Esophagus muscularis mucosa (tissue), 4 donors: Measurements from ENCODE around the gene CCDC187. TPM values are rescaled to one million over a fixed set of nuclear protein-coding genes. Genes with fewer than 3 reads are reported as not detected.
"Not testable (repeated sequence)": the region's sequence is repeated elsewhere in the genome, so short reads cannot be mapped to it uniquely, and the experiment has no call there.

Experiments
- DNase-seq: peaks from one replicate; pipeline ENCODE4 v3.0.0-alpha.2; 2017; ENCODE audit errors: extremely low spot score
- H3K27ac ChIP-seq, 4 donors: fragments of 200-600 bp; sonication (generic); replicated peaks in 1 of 4; 1 replicate in 3 of 4; 2 replicates in 1 of 4; pipeline ENCODE4 v1.5.1; 2016 to 2019; ENCODE audit warnings: mild to moderate bottlenecking in 1 of 4
- H3K27me3 ChIP-seq, 4 donors: fragments of 200-600 bp; sonication (generic); one replicate each; pipeline versions ENCODE4 v1.5.1 to v1.6.0; 2016 to 2019
- H3K36me3 ChIP-seq, 4 donors: fragments of 200-600 bp; sonication (generic); one replicate each; pipeline ENCODE4 v1.5.1; 2016 to 2019
- H3K4me1 ChIP-seq, 4 donors: fragments of 200-600 bp; sonication (generic); one replicate each; pipeline ENCODE4 v1.5.1; 2016 to 2019
- H3K4me3 ChIP-seq, 4 donors: fragments of 200-600 bp; sonication (generic); 1 replicate in 2 of 4; 2 replicates in 2 of 4; pipeline ENCODE4 v1.5.1; 2016 to 2019; ENCODE audit warnings: mild to moderate bottlenecking in 4 of 4, moderate library complexity in 1 of 4
- H3K9me3 ChIP-seq, 4 donors: fragments of 200-600 bp; sonication (generic); 1 replicate in 3 of 4; 2 replicates in 1 of 4; pipeline ENCODE4 v1.5.1; 2016 to 2019
- EP300 ChIP-seq: sonication (generic); formaldehyde crosslinking; IDR thresholded peaks from one replicate; pipeline ENCODE4 v1.6.1; 2017; ENCODE audit warnings: antibody characterized with exemption
- POLR2A ChIP-seq: fragments of 450-650 bp; IDR thresholded peaks from one replicate; pipeline ENCODE4 v1.6.1; 2017; ENCODE audit warnings: antibody characterized with exemption, moderate library complexity, mild to moderate bottlenecking, low read depth
- POLR2AphosphoS5 ChIP-seq, 2 donors: sonication (generic); formaldehyde crosslinking; IDR thresholded peaks; one replicate each; pipeline ENCODE4 v1.6.1; 2017; ENCODE audit warnings: antibody characterized with exemption in 2 of 2
- WGBS: methylation state at CpG from one replicate; pipeline ENCODE4 v1.1.5; 2018; 5-methylcytosine and 5-hydroxymethylcytosine counted together
- intact Hi-C: fragments of 100-400 bp; cut with DNase I; formaldehyde crosslinking; loops from one replicate; pipeline ENCODE4 v1.15.1; 2023
- total RNA-seq, 4 donors: library from RNA; depleted of rRNA; stranded (reverse); fragments of >200 nt; gene quantifications; one replicate each; pipeline versions ENCODE4 v1.1.0 to v1.2.1, GENCODE V29; 2016
- TF ChIP-seq, protein P1 (sequence below), 3 experiments: fragments of 200-600 bp in 2 of 3; fragments of 450-650 bp in 1 of 3; sonication (generic) in 2 of 3; IDR thresholded peaks; one replicate each; pipeline ENCODE4 v1.5.1; 2017 to 2019; ENCODE audit warnings: antibody characterized with exemption in 3 of 3, mild to moderate bottlenecking in 2 of 3, moderate library complexity in 1 of 3

CCDC187 gene
- total RNA-seq, 4 donors from 2014 or later, result not detected

DNA sequence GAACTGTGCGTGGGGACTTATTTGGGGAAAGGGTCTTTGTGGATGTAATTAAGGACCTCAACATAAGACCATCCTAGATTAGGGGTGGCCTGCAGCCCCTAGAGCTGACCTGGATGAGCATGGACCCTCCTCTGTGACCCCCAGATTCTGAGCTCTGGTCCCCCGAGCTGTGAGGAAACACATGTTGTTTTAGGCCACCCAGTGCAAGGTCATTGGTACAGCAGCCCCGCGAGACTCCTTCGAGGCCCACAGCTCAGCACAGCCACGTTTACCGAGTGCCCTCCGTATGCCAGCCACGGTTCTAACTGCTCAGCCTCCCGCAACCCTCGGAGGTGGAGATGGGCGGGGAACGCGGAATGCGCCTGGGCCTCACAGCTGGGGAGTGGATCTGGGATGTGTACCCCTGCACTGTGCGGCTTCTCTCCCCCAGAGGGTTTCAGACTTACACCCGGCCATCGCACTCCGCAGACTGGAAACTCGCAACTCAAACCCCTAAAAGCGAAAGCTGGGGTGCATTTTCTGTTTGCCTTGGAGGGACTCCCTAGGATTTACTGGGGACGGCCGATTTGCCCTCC lies 18.9 kb upstream of the CCDC187 start:
- peaks cover 14 to 24% (median 22%) of the 10 kb centered on the region in 4 donors for H3K4me1 ChIP-seq
- H3K27ac ChIP-seq, result no peak overlapping the region
- no peak for DNase-seq
- H3K27me3 ChIP-seq, result no peaks in the 10 kb centered on the region
- H3K9me3 ChIP-seq, result no peaks in the 10 kb centered on the region
- 70% methylated on average over 12 of the region's 23 CpGs for WGBS
- no peak for TF ChIP-seq EP300
- TF ChIP-seq POLR2A, result no peak
- no peak for TF ChIP-seq POLR2AphosphoS5 (IDR thresholded peaks at IDR 0.05)
- TF ChIP-seq, protein P1, sequence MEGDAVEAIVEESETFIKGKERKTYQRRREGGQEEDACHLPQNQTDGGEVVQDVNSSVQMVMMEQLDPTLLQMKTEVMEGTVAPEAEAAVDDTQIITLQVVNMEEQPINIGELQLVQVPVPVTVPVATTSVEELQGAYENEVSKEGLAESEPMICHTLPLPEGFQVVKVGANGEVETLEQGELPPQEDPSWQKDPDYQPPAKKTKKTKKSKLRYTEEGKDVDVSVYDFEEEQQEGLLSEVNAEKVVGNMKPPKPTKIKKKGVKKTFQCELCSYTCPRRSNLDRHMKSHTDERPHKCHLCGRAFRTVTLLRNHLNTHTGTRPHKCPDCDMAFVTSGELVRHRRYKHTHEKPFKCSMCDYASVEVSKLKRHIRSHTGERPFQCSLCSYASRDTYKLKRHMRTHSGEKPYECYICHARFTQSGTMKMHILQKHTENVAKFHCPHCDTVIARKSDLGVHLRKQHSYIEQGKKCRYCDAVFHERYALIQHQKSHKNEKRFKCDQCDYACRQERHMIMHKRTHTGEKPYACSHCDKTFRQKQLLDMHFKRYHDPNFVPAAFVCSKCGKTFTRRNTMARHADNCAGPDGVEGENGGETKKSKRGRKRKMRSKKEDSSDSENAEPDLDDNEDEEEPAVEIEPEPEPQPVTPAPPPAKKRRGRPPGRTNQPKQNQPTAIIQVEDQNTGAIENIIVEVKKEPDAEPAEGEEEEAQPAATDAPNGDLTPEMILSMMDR (IDR thresholded peaks at IDR 0.05), result no peak
- intact Hi-C loops, result no loop called here
- H3K36me3 ChIP-seq, result no peaks in the 10 kb centered on the region
- no peak overlapping the region for H3K4me3 ChIP-seq

DNA sequence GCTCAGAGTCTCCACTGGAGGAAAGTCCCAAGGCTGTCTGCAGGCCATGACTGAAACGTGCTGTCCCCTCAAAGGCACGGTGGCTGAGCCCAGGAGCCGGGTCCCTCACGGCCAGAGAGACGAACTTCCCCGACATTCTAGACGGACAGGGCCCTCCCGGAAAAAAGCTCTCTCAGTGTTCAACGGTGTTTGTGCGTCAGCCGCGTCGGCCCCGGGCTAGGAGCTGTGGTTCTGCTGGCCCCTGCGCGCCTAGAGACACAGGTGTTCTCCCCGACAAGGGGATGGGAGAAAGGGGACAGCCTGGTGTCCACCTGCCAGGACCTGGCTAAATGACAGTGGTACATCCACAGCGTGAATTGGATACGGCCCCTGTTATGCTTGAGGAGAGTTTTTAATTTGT lies 17.7 kb upstream of the CCDC187 start:
- Histone ChIP-seq H3K27ac (no peak overlapping the region), H3K36me3 (no peaks in the 10 kb centered on the region), H3K9me3 (no peaks in the 10 kb centered on the region), H3K4me1 (peaks cover 5 to 17% (median 13%) of the 10 kb centered on the region in 4 donors), H3K4me3 (no peak overlapping the region), H3K27me3 (no peaks in the 10 kb centered on the region)
- no peak for DNase-seq
- 83% methylated on average over 2 of the region's 19 CpGs for WGBS
- TF ChIP-seq, protein P1 (IDR thresholded peaks at IDR 0.05), result no peak
- intact Hi-C loops, result no loop called here

DNA sequence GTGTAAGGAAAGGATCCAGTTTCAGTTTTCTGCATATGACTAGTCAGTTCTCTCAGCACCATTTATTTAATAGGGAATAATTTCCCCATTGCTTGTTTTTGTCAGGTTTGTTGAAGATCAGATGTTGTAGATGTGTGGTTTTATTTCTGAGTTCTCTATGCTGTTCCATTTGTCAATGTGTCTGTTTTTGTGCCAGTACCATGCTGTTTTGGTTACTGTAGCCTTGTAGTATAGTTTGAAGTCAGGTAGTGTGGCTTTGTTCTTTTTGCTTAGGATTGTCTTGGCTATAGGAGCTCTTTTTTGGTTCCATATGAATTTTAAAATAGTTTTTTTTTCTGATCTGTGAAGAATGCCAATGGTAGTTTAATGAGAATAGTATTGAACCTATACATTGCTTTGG lies 17.1 kb upstream of the CCDC187 start:
- H3K4me1 ChIP-seq, result peaks cover 0 to 11% (median 7%) of the 10 kb centered on the region in 4 donors
- H3K27me3 ChIP-seq, H3K36me3 ChIP-seq, H3K4me3 ChIP-seq, H3K9me3 ChIP-seq, DNase-seq, H3K27ac ChIP-seq, intact Hi-C loops: not testable (repeated sequence)

DNA sequence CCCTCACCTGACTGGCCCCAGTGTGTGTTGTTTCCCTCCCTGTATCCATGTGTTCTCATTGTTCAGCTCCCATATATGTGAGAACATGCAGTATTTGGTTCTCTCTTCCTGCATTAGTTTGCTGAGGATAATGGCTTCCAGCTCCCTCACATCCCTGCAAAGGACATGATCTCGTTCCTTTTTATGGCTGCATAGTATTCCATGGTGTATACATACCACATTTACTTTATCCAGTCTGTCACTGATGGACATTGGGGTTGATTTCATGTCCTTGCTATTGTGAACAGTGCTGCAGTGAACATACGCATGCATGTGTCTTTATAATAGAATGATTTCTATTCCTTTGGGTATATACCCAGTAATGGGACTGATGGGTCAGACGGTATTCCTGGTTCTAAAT lies 16.1 kb upstream of the CCDC187 start:
- H3K36me3 ChIP-seq, H3K4me1 ChIP-seq, H3K4me3 ChIP-seq, H3K9me3 ChIP-seq, intact Hi-C loops, H3K27ac ChIP-seq, DNase-seq, H3K27me3 ChIP-seq: not testable (repeated sequence)
- 89% methylated on average over 3 of the region's 3 CpGs for WGBS

DNA sequence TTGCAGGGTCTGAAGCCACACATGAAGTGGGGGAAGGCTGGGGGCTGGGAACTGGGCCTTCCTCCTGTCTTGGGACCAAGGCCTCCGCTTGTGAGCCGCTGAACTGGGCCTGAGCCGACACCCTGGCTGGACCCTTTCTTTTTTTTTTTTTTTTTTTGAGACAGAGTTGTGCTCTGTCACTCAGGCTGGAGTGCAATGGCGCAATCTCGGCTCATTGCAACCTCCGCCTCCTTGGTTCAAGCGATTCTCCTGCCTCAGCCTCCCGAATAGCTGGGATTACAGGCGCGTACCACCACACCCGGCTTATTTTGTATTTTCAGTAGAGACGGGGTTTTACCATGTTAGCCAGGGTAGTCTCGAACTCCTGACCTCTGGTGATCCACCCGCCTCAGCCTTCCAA lies 15.3 kb upstream of the CCDC187 start:
- H3K4me3 ChIP-seq, DNase-seq, H3K27ac ChIP-seq, H3K4me1 ChIP-seq, H3K27me3 ChIP-seq, intact Hi-C loops, H3K36me3 ChIP-seq: not testable (repeated sequence)
- 92% methylated on average over 14 of the region's 14 CpGs for WGBS
- peaks cover 0 to 13% (median 8%) of the 10 kb centered on the region in 4 donors for H3K9me3 ChIP-seq

DNA sequence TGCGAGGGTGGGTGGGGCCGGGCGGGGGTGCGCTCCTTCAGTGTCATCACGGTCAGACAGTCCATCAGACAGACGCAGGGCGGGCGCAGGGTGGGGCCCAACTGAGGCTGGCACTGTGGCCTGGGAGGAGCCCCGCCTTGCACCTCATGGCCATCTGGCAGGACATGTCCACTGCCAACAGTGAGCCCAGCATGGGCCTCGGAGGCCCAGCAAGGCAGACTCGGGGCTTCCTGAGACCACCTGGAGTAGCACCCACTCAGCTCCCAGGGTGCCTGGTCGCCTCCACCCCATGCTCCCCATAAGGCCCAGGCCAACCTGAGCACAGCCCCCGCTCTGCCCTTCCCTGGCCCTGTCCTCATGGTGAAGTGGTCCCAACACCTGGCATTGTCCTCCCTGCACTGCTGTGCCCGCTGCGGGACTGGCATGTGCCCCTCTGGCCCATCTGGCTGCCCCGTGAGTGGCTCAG lies 14.9 kb upstream of the CCDC187 start:
- Histone ChIP-seq H3K4me3 (no peak overlapping the region), H3K36me3 (no peaks in the 10 kb centered on the region), H3K27me3 (no peaks in the 10 kb centered on the region), H3K27ac (no peak overlapping the region), H3K9me3 (peaks cover 0 to 13% (median 8%) of the 10 kb centered on the region in 4 donors), H3K4me1 (no peaks in the 10 kb centered on the region)
- intact Hi-C loops, result no loop called here
- 86% methylated on average over 11 of the region's 16 CpGs for WGBS
- TF ChIP-seq POLR2AphosphoS5 (IDR thresholded peaks at IDR 0.05) (no peak), EP300 (no peak), POLR2A (no peak)
- TF ChIP-seq, protein P1 (IDR thresholded peaks at IDR 0.05), result no peak
- DNase-seq, result no peak
